ENCODE measurements around the gene NUBP2. TPM values are rescaled to one million over a fixed set of nuclear protein-coding genes. Genes with fewer than 3 reads are reported as not detected.

NUBP2 gene
- total RNA-seq, 1 experiment from 2014 or later: 103 TPM

DNA sequence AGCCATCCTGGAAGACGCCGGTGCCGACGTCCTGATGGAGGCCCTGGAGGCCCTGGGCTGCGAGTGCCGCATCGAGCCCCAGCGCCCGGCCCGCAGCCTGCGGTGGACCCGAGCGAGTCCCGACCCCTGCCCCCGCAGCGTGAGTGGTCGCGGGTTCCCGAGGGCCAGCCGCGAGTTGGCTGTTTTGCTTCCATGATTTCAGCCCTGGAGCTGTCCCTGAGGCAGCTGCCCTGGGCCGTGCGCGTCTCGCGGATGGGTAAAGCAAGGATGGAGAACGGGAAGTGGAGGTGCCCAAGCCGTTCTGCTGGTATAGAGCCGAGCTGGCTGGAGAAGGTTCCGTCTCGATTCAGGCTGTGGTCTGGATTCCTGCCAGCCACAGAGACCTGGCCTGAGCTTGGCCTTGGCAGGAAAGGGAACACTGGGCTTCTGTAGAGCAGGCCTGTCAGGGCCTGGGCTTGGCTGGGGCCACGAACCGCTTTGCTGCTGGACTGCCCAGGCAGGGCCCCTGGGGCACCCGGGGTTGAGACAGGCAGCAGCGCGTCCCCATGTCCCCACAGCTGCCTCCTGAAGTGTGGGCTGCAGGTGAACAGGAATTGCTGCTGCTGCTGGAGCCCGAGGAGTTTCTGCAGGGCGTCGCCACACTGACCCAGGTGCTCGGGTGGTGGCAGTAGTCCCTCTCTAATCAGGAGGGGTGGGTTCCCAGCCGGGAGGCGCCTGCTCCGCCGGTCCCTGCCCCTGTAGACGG lies 8.9 kb upstream of the NUBP2 start (continued):
- TF ChIP-seq, protein P1, sequence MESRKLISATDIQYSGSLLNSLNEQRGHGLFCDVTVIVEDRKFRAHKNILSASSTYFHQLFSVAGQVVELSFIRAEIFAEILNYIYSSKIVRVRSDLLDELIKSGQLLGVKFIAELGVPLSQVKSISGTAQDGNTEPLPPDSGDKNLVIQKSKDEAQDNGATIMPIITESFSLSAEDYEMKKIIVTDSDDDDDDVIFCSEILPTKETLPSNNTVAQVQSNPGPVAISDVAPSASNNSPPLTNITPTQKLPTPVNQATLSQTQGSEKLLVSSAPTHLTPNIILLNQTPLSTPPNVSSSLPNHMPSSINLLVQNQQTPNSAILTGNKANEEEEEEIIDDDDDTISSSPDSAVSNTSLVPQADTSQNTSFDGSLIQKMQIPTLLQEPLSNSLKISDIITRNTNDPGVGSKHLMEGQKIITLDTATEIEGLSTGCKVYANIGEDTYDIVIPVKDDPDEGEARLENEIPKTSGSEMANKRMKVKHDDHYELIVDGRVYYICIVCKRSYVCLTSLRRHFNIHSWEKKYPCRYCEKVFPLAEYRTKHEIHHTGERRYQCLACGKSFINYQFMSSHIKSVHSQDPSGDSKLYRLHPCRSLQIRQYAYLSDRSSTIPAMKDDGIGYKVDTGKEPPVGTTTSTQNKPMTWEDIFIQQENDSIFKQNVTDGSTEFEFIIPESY (IDR thresholded peaks at IDR 0.05; ENCODE audit: extremely low read depth, insufficient replicate concordance, low read length): no peak
- TF ChIP-seq EGR1 (IDR thresholded peaks at IDR 0.05; ENCODE audit: low read depth) (no peak), JUND (IDR thresholded peaks at IDR 0.05) (no peak), YY1 (IDR thresholded peaks at IDR 0.05; ENCODE audit: extremely low read depth, insufficient replicate concordance, low read depth, low read length) (no peak), SRF (IDR thresholded peaks at IDR 0.05; ENCODE audit: low read depth) (no peak), POLR2AphosphoS5 (IDR thresholded peaks at IDR 0.05; ENCODE audit: low read depth, low read length) (no peak; the same call in 1 of the 2 replicates), ELF1 (IDR thresholded peaks at IDR 0.05; ENCODE audit: borderline replicate concordance, low read depth) (no peak)

DNA sequence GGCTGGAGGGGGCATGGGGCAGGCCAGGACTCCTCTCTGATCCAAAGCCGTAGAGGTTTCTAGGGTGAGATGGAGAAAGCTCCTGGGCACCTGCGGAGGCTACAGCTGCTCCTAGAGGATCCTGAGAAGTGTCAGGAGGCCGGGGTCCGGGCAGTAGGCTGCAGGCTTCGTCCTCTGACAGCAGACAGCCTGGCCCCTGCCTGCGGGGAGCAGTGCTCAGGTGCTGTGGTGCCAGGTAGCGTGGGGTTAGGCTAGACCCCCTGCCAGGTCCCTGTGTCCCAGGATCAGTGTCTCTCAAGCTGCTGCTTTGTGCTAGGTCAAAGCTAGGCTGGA lies 8.3 kb upstream of the NUBP2 start:
- H3K36me3 ChIP-seq (ENCODE audit: control insufficient read depth in 1 of 2, insufficient read depth in 2 of 2, low read length in 2 of 2): peaks cover 0 to 8% of the 10 kb centered on the region in 2 experiments; a peak in 3 of 4 replicates
- intact Hi-C loops (cut with micrococcal nuclease): no loop called here
- TF ChIP-seq SP1 (IDR thresholded peaks at IDR 0.05; ENCODE audit: low read depth): no peak
- TF ChIP-seq, protein P2, sequence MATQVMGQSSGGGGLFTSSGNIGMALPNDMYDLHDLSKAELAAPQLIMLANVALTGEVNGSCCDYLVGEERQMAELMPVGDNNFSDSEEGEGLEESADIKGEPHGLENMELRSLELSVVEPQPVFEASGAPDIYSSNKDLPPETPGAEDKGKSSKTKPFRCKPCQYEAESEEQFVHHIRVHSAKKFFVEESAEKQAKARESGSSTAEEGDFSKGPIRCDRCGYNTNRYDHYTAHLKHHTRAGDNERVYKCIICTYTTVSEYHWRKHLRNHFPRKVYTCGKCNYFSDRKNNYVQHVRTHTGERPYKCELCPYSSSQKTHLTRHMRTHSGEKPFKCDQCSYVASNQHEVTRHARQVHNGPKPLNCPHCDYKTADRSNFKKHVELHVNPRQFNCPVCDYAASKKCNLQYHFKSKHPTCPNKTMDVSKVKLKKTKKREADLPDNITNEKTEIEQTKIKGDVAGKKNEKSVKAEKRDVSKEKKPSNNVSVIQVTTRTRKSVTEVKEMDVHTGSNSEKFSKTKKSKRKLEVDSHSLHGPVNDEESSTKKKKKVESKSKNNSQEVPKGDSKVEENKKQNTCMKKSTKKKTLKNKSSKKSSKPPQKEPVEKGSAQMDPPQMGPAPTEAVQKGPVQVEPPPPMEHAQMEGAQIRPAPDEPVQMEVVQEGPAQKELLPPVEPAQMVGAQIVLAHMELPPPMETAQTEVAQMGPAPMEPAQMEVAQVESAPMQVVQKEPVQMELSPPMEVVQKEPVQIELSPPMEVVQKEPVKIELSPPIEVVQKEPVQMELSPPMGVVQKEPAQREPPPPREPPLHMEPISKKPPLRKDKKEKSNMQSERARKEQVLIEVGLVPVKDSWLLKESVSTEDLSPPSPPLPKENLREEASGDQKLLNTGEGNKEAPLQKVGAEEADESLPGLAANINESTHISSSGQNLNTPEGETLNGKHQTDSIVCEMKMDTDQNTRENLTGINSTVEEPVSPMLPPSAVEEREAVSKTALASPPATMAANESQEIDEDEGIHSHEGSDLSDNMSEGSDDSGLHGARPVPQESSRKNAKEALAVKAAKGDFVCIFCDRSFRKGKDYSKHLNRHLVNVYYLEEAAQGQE (IDR thresholded peaks at IDR 0.05; ENCODE audit: low read depth): no peak
- no peak for TF ChIP-seq FOSL1 (IDR thresholded peaks at IDR 0.05; ENCODE audit: low read depth)
- no peak for TF ChIP-seq EGR1 (IDR thresholded peaks at IDR 0.05; ENCODE audit: low read depth)
- TF ChIP-seq ZFX (IDR thresholded peaks at IDR 0.05): no peak
- TF ChIP-seq, protein P3, sequence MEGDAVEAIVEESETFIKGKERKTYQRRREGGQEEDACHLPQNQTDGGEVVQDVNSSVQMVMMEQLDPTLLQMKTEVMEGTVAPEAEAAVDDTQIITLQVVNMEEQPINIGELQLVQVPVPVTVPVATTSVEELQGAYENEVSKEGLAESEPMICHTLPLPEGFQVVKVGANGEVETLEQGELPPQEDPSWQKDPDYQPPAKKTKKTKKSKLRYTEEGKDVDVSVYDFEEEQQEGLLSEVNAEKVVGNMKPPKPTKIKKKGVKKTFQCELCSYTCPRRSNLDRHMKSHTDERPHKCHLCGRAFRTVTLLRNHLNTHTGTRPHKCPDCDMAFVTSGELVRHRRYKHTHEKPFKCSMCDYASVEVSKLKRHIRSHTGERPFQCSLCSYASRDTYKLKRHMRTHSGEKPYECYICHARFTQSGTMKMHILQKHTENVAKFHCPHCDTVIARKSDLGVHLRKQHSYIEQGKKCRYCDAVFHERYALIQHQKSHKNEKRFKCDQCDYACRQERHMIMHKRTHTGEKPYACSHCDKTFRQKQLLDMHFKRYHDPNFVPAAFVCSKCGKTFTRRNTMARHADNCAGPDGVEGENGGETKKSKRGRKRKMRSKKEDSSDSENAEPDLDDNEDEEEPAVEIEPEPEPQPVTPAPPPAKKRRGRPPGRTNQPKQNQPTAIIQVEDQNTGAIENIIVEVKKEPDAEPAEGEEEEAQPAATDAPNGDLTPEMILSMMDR (IDR thresholded peaks at IDR 0.05 in 2 of 3, conservative IDR thresholded peaks at IDR 0.05 in 1 of 3; ENCODE audit: borderline replicate concordance in 1 of 3, insufficient read depth in 1 of 3, low read depth in 2 of 3, low read length in 2 of 3): no peak
- TF ChIP-seq CEBPB (IDR thresholded peaks at IDR 0.05; ENCODE audit: low read depth): no peak
- TF ChIP-seq ELF1 (IDR thresholded peaks at IDR 0.05; ENCODE audit: borderline replicate concordance, low read depth): no peak
- no peak for TF ChIP-seq POLR2A (IDR thresholded peaks at IDR 0.05; ENCODE audit: borderline replicate concordance, extremely low read depth, insufficient read depth, insufficient read length)
- TF ChIP-seq, protein P4, sequence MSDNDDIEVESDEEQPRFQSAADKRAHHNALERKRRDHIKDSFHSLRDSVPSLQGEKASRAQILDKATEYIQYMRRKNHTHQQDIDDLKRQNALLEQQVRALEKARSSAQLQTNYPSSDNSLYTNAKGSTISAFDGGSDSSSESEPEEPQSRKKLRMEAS (IDR thresholded peaks at IDR 0.05): no peak
- TF ChIP-seq JUND (IDR thresholded peaks at IDR 0.05): no peak
- TF ChIP-seq RAD21 (IDR thresholded peaks at IDR 0.05; ENCODE audit: low read depth): no peak
- no peak for TF ChIP-seq YY1 (IDR thresholded peaks at IDR 0.05; ENCODE audit: extremely low read depth, insufficient replicate concordance, low read depth, low read length)
- TF ChIP-seq EZH2 (IDR thresholded peaks at IDR 0.05): no peak

More for the DNA sequence above, 8.3 kb upstream of the NUBP2 start:
- H3K79me2 ChIP-seq (ENCODE audit: insufficient read depth, low read length): peaks cover 52% of the 10 kb centered on the region
- peak overlapping the region; percentile 93 for H3K9ac ChIP-seq (ENCODE audit: low read length)
- peak overlapping the region; percentile 100 for H3K4me2 ChIP-seq (ENCODE audit: low read length)
- no peaks in the 10 kb centered on the region for H3K9me3 ChIP-seq (ENCODE audit: control insufficient read depth in 1 of 2, insufficient read depth in 1 of 2, low read depth in 1 of 2, low read length in 2 of 2)
- H2AFZ ChIP-seq (ENCODE audit: low read depth, low read length, poor library complexity, severe bottlenecking): no peak overlapping the region
- BruUV-seq (replicated peaks): no TSS peak
- H3K4me3 ChIP-seq (replicated peaks in 1 of 2; ENCODE audit: low read depth in 1 of 2, low read length in 2 of 2): peak overlapping the region; percentile 88 to 97
- no peaks in the 10 kb centered on the region for H3K27me3 ChIP-seq (ENCODE audit: insufficient read depth, low read length)
- ChIA-PET POLR2A (no interaction called here), CTCF (interaction anchor here (1.3 to 1.7 kb wide), 2 partner anchors 8 to 68 kb away, joined by 3 to 9 read pairs; partner anchors contain the start of genes MAPK8IP3, NUBP2 and SPSB3), RAD21 (ENCODE audit: low non-redundant PET in 1 of 2, low total read pairs in 2 of 2, uncharacterized antibody in 2 of 2, unreplicated experiment in 2 of 2) (no interaction called here)
- DNase-seq (ENCODE audit: low read depth, low spot score) (no peak), ATAC-seq (no peak)
- no peaks in the 10 kb centered on the region for H3K9me2 ChIP-seq (ENCODE audit: insufficient read depth)
- peaks cover 5% of the 10 kb centered on the region; the same call in 1 of the 2 replicates for H4K20me1 ChIP-seq (ENCODE audit: insufficient read depth)
- H3K4me1 ChIP-seq (ENCODE audit: control insufficient read depth in 1 of 2, insufficient read depth in 2 of 2, low read length in 2 of 2): peaks cover 13 to 25% of the 10 kb centered on the region in 2 experiments
- peak overlapping the region; percentile 95 for H3K27ac ChIP-seq (ENCODE audit: low read depth, low read length)
